Measurements from ENCODE around the gene KCND3.

- TF ChIP-seq, protein P1, sequence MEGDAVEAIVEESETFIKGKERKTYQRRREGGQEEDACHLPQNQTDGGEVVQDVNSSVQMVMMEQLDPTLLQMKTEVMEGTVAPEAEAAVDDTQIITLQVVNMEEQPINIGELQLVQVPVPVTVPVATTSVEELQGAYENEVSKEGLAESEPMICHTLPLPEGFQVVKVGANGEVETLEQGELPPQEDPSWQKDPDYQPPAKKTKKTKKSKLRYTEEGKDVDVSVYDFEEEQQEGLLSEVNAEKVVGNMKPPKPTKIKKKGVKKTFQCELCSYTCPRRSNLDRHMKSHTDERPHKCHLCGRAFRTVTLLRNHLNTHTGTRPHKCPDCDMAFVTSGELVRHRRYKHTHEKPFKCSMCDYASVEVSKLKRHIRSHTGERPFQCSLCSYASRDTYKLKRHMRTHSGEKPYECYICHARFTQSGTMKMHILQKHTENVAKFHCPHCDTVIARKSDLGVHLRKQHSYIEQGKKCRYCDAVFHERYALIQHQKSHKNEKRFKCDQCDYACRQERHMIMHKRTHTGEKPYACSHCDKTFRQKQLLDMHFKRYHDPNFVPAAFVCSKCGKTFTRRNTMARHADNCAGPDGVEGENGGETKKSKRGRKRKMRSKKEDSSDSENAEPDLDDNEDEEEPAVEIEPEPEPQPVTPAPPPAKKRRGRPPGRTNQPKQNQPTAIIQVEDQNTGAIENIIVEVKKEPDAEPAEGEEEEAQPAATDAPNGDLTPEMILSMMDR (optimal IDR thresholded peaks at IDR 0.05 in 1 of 3, IDR thresholded peaks at IDR 0.05 in 1 of 3, conservative IDR thresholded peaks at IDR 0.05 in 1 of 3; ENCODE audit: extremely low read depth in 1 of 3, insufficient read depth in 2 of 3, low read length in 3 of 3): no peak
- no peak for TF ChIP-seq EZH2 (IDR thresholded peaks at IDR 0.05; ENCODE audit: low read length)
Measured at GRCh38 chr1:111735321-111735720, 254.1 kb downstream of the KCND3 start.

Measured in keratinocyte (primary cell).